ENCODE measurements around the gene PPIB. TPM values are rescaled to one million over a fixed set of nuclear protein-coding genes. Genes with fewer than 3 reads are reported as not detected.

Gene PPIB
- total RNA-seq, 4 donors from 2014 or later = 110 to 227 (median 214) TPM

GRCh38 chr15:64166102-64166890, 3.5 kb upstream of the PPIB start:
- no peak overlapping the region for H3K4me3 ChIP-seq
- 89% methylated on average over 5 of the region's 5 CpGs for WGBS
- H3K9me3 ChIP-seq = no peaks in the 10 kb centered on the region
- no peak for TF ChIP-seq CTCF (IDR thresholded peaks at IDR 0.05)
- no peak for TF ChIP-seq EP300 (IDR thresholded peaks at IDR 0.05)
- TF ChIP-seq POLR2A (IDR thresholded peaks at IDR 0.05; ENCODE audit: low read depth) = no peak
- no peak for TF ChIP-seq POLR2AphosphoS5 (IDR thresholded peaks at IDR 0.05)
- no peak overlapping the region for H3K27ac ChIP-seq (replicated peaks in 1 of 4)
- intact Hi-C loops (cut with DNase I) = loop anchor here (10.0 kb wide), 1 partner anchor 219 kb away; the partner anchor contains the start of genes PCLAF and TRIP4
- no peak for DNase-seq (ENCODE audit: extremely low spot score)
- no peaks in the 10 kb centered on the region for H3K27me3 ChIP-seq
- peaks cover 0 to 15% (median 13%) of the 10 kb centered on the region in 4 donors for H3K36me3 ChIP-seq
- peaks cover 17 to 22% (median 19%) of the 10 kb centered on the region in 4 donors for H3K4me1 ChIP-seq

- Histone ChIP-seq H3K4me1 (peaks cover 34 to 40% (median 35%) of the 10 kb centered on the region in 4 donors), H3K9me3 (no peaks in the 10 kb centered on the region), H3K4me3 (no peak overlapping the region), H3K36me3 (peaks cover 16 to 24% (median 22%) of the 10 kb centered on the region in 4 donors), H3K27me3 (no peaks in the 10 kb centered on the region), H3K27ac (replicated peaks in 1 of 4) (no peak overlapping the region)
- TF ChIP-seq POLR2A (IDR thresholded peaks at IDR 0.05; ENCODE audit: low read depth) (no peak), CTCF (IDR thresholded peaks at IDR 0.05) (no peak)
- 96% methylated on average over 4 of the region's 4 CpGs for WGBS
- DNase-seq (ENCODE audit: extremely low spot score) = no peak
- intact Hi-C loops (cut with DNase I) = loop anchor here (5.0 to 10.0 kb wide), 2 partner anchors 193 to 220 kb away; partner anchors contain the start of genes CSNK1G1, PCLAF and TRIP4
Observed at GRCh38 chr15:64164436-64164835, 1.6 kb upstream of the PPIB start.

GRCh38 chr15:64163659-64164362, 989 bp upstream of the PPIB start:
- Histone ChIP-seq H3K4me1 (peaks cover 39 to 46% (median 41%) of the 10 kb centered on the region in 4 donors), H3K27me3 (no peaks in the 10 kb centered on the region), H3K4me3 (peak overlapping the region; percentile 75 to 84 (median 82)), H3K36me3 (peaks cover 22 to 30% (median 28%) of the 10 kb centered on the region in 4 donors), H3K27ac (replicated peaks in 1 of 4) (peak overlapping the region; percentile 80 to 90 (median 86)), H3K9me3 (no peaks in the 10 kb centered on the region)
- no peak for TF ChIP-seq POLR2A (IDR thresholded peaks at IDR 0.05; ENCODE audit: low read depth)
- TF ChIP-seq POLR2AphosphoS5 (IDR thresholded peaks at IDR 0.05) = no peak
- TF ChIP-seq EP300 (IDR thresholded peaks at IDR 0.05) = no peak
- no peak for TF ChIP-seq CTCF (IDR thresholded peaks at IDR 0.05)
- intact Hi-C loops (cut with DNase I) = loop anchor here (5.0 to 10.0 kb wide), 2 partner anchors 193 to 221 kb away; partner anchors contain the start of genes CSNK1G1, PCLAF and TRIP4
- no peak for DNase-seq (ENCODE audit: extremely low spot score)
- 52% methylated on average over 14 of the region's 14 CpGs for WGBS

- WGBS = 4% methylated on average over 12 of the region's 21 CpGs
- Histone ChIP-seq H3K36me3 (peaks cover 35 to 43% (median 42%) of the 10 kb centered on the region in 4 donors), H3K27ac (replicated peaks in 1 of 4) (peak overlapping the region; percentile 80 to 90 (median 86)), H3K4me1 (peaks cover 46 to 56% (median 52%) of the 10 kb centered on the region in 4 donors), H3K9me3 (no peaks in the 10 kb centered on the region), H3K27me3 (no peaks in the 10 kb centered on the region), H3K4me3 (peak overlapping the region; percentile 75 to 84 (median 82))
- no peak for DNase-seq (ENCODE audit: extremely low spot score)
- intact Hi-C loops (cut with DNase I) = loop anchor here (5.0 to 10.0 kb wide), 2 partner anchors 195 to 222 kb away; partner anchors contain the start of genes CSNK1G1, PCLAF and TRIP4
- TF ChIP-seq EP300 (IDR thresholded peaks at IDR 0.05) (no peak), CTCF (IDR thresholded peaks at IDR 0.05) (no peak), POLR2A (IDR thresholded peaks at IDR 0.05; ENCODE audit: low read depth) (no peak), POLR2AphosphoS5 (IDR thresholded peaks at IDR 0.05) (no peak)
Observed at GRCh38 chr15:64162478-64162868, 349 bp downstream of the PPIB start.

Measured in esophagus muscularis mucosa (tissue), 4 donors.